Trophoblast cell (in vitro differentiated cells and primary cell): ENCODE results near the gene ZNF30.

Experiments used
- DNase-seq, 2 donors: peaks; one replicate each; pipeline ENCODE4 v3.0.0-alpha.2; 2016
- H2AFZ ChIP-seq: 2 replicates; pipeline ENCODE4 v1.6.1; 2013; ENCODE audit warnings: low read length, moderate library complexity, mild to moderate bottlenecking; ENCODE audit not compliant: insufficient read depth, poor library complexity
- H2AK5ac ChIP-seq: 2 replicates; pipeline ENCODE4 v1.6.1; 2013; ENCODE audit warnings: mild to moderate bottlenecking, low read length
- H2BK120ac ChIP-seq: 2 replicates; pipeline ENCODE4 v1.6.1; 2013; ENCODE audit warnings: low read length, mild to moderate bottlenecking, moderate library complexity; ENCODE audit not compliant: insufficient read depth, poor library complexity
- H2BK12ac ChIP-seq: 2 replicates; pipeline ENCODE4 v1.6.1; 2013; ENCODE audit warnings: mild to moderate bottlenecking, low read length, moderate library complexity
- H2BK5ac ChIP-seq: 2 replicates; pipeline ENCODE4 v1.6.1; 2013; ENCODE audit warnings: low read length, low read depth, moderate library complexity, mild to moderate bottlenecking; ENCODE audit not compliant: poor library complexity
- H3K14ac ChIP-seq: 2 replicates; pipeline ENCODE4 v1.6.1; 2013; ENCODE audit warnings: mild to moderate bottlenecking, low read length
- H3K18ac ChIP-seq: 2 replicates; pipeline ENCODE4 v1.6.1; 2013; ENCODE audit warnings: mild to moderate bottlenecking, low read length
- H3K23ac ChIP-seq: 2 replicates; pipeline ENCODE4 v1.6.1; 2013; ENCODE audit warnings: low read length
- H3K27ac ChIP-seq: 2 replicates; pipeline ENCODE4 v1.5.1; 2013; ENCODE audit warnings: low read depth, mild to moderate bottlenecking, inconsistent platforms, low read length, moderate library complexity
- H3K27me3 ChIP-seq: 2 replicates; pipeline ENCODE4 v1.6.1; 2013; ENCODE audit warnings: inconsistent platforms, mild to moderate bottlenecking, low read length, moderate library complexity; ENCODE audit not compliant: insufficient read depth
- H3K36me3 ChIP-seq, 2 experiments: 1 replicate in 1 of 2; 2 replicates in 1 of 2; pipeline ENCODE4 v1.6.1; 2013; ENCODE audit warnings: low read length in 2 of 2, mild to moderate bottlenecking in 2 of 2, moderate library complexity in 1 of 2; ENCODE audit not compliant: insufficient read depth in 2 of 2, control insufficient read depth in 1 of 2
- H3K4ac ChIP-seq: 2 replicates; pipeline ENCODE4 v1.6.1; 2013; ENCODE audit warnings: low read depth, mild to moderate bottlenecking, low read length, moderate library complexity
- H3K4me1 ChIP-seq, 2 experiments: 1 replicate in 1 of 2; 2 replicates in 1 of 2; pipeline ENCODE4 v1.6.1; 2013; ENCODE audit warnings: low read length in 2 of 2, mild to moderate bottlenecking in 2 of 2, moderate library complexity in 1 of 2; ENCODE audit not compliant: insufficient read depth in 2 of 2, control insufficient read depth in 1 of 2
- H3K4me2 ChIP-seq: 2 replicates; pipeline ENCODE4 v1.6.1; 2013; ENCODE audit warnings: inconsistent platforms, mild to moderate bottlenecking, low read length, moderate library complexity
- H3K4me3 ChIP-seq: 2 replicates; pipeline ENCODE4 v1.5.1; 2013; ENCODE audit warnings: mild to moderate bottlenecking, low read depth, low read length, inconsistent platforms
- H3K79me1 ChIP-seq: one replicate; pipeline ENCODE4 v1.6.1; 2013; ENCODE audit warnings: low read length
- H3K79me2 ChIP-seq: 2 replicates; pipeline ENCODE4 v1.6.1; 2013; ENCODE audit warnings: low read length, mild to moderate bottlenecking; ENCODE audit not compliant: control insufficient read depth, insufficient read depth, poor library complexity
- H3K9ac ChIP-seq: 2 replicates; pipeline ENCODE4 v1.6.1; 2013; ENCODE audit warnings: mild to moderate bottlenecking, low read length
- H3K9me3 ChIP-seq: 2 replicates; pipeline ENCODE4 v1.6.1; 2013; ENCODE audit warnings: low read depth, mild to moderate bottlenecking, control low read depth, inconsistent platforms, low read length; ENCODE audit not compliant: insufficient read depth
- H4K12ac ChIP-seq: 2 replicates; pipeline ENCODE4 v1.6.1; 2013; ENCODE audit warnings: low read depth, mild to moderate bottlenecking, low read length, moderate library complexity
- H4K8ac ChIP-seq: 2 replicates; pipeline ENCODE4 v1.6.1; 2013; ENCODE audit warnings: low read depth, mild to moderate bottlenecking, low read length, moderate library complexity
- H4K91ac ChIP-seq: one replicate; pipeline ENCODE4 v1.6.1; 2013; ENCODE audit warnings: low read depth, mild to moderate bottlenecking, low read length, moderate library complexity
- WGBS: extraction: QIAGEN DNeasy Blood & Tissue Kit; methylation state at CpG from one replicate; pipeline ENCODE4 v1.1.7; 2013; ENCODE audit warnings: missing lambda C conversion rate; ENCODE audit not compliant: insufficient read length, insufficient coverage; ENCODE audit errors: extremely low coverage; 5-methylcytosine and 5-hydroxymethylcytosine counted together

ZNF30 gene

GRCh38 chr19:34960103-34960805 is 33.6 kb downstream of the ZNF30 start:
- H2BK5ac ChIP-seq, result no peak overlapping the region
- no peak overlapping the region for H3K14ac ChIP-seq
- no CpG with 5 or more reads among the region's 8 CpGs for WGBS
- H4K91ac ChIP-seq, result no peak overlapping the region
- peaks cover 23 to 37% of the 10 kb centered on the region in 2 experiments for H3K36me3 ChIP-seq
- no peak overlapping the region for H2BK12ac ChIP-seq
- no peak for DNase-seq
- H3K18ac ChIP-seq, result no peak overlapping the region
- no peak overlapping the region for H3K4ac ChIP-seq
- H3K9ac ChIP-seq, result no peak overlapping the region
- no peaks in the 10 kb centered on the region for H3K27me3 ChIP-seq
- H3K23ac ChIP-seq, result no peak overlapping the region
- H3K27ac ChIP-seq, result no peak overlapping the region
- H2AFZ ChIP-seq, result no peak overlapping the region
- H3K9me3 ChIP-seq, result peaks cover 37% of the 10 kb centered on the region
- H2AK5ac ChIP-seq, result no peak overlapping the region
- H4K8ac ChIP-seq, result no peak overlapping the region
- peaks cover 11 to 13% of the 10 kb centered on the region in 2 experiments for H3K4me1 ChIP-seq
- no peak overlapping the region for H2BK120ac ChIP-seq
- no peak overlapping the region for H4K12ac ChIP-seq
- H3K4me3 ChIP-seq, result no peak overlapping the region
- peaks cover 3% of the 10 kb centered on the region for H3K79me2 ChIP-seq
- no peak overlapping the region for H3K4me2 ChIP-seq
- H3K79me1 ChIP-seq, result peaks cover 7% of the 10 kb centered on the region

GRCh38 chr19:34960940-34961679 is 34.4 kb downstream of the ZNF30 start:
- H2BK5ac ChIP-seq, result no peak overlapping the region
- H3K36me3 ChIP-seq, result peaks cover 23 to 37% of the 10 kb centered on the region in 2 experiments
- no peak overlapping the region for H3K27ac ChIP-seq
- peaks cover 11 to 13% of the 10 kb centered on the region in 2 experiments for H3K4me1 ChIP-seq
- H3K18ac ChIP-seq, result no peak overlapping the region
- DNase-seq, result no peak
- no peak overlapping the region for H4K91ac ChIP-seq
- H2AK5ac ChIP-seq, result no peak overlapping the region
- H3K14ac ChIP-seq, result no peak overlapping the region
- peaks cover 37% of the 10 kb centered on the region for H3K9me3 ChIP-seq
- no peaks in the 10 kb centered on the region for H3K27me3 ChIP-seq
- no peak overlapping the region for H2BK12ac ChIP-seq
- H3K23ac ChIP-seq, result no peak overlapping the region
- H4K8ac ChIP-seq, result no peak overlapping the region
- H3K4me3 ChIP-seq, result no peak overlapping the region
- H2AFZ ChIP-seq, result no peak overlapping the region
- H4K12ac ChIP-seq, result no peak overlapping the region
- WGBS, result no CpG with 5 or more reads among the region's 12 CpGs
- peaks cover 3% of the 10 kb centered on the region for H3K79me2 ChIP-seq
- H3K79me1 ChIP-seq, result peaks cover 7% of the 10 kb centered on the region
- no peak overlapping the region for H3K9ac ChIP-seq
- no peak overlapping the region for H3K4ac ChIP-seq
- H2BK120ac ChIP-seq, result no peak overlapping the region
- H3K4me2 ChIP-seq, result no peak overlapping the region

- H3K4me3 ChIP-seq, result no peak overlapping the region
- H3K9ac ChIP-seq, result no peak overlapping the region
- no peak overlapping the region for H3K18ac ChIP-seq
- H4K8ac ChIP-seq, result no peak overlapping the region
- H3K36me3 ChIP-seq, result peaks cover 23 to 37% of the 10 kb centered on the region in 2 experiments
- no peak overlapping the region for H3K27ac ChIP-seq
- peaks cover 3% of the 10 kb centered on the region for H3K79me2 ChIP-seq
- no peak overlapping the region for H4K91ac ChIP-seq
- no peak overlapping the region for H4K12ac ChIP-seq
- no peak overlapping the region for H2BK5ac ChIP-seq
- H3K23ac ChIP-seq, result no peak overlapping the region
- no peak overlapping the region for H2AK5ac ChIP-seq
- H3K4me2 ChIP-seq, result peak overlapping the region; percentile 72
- H3K14ac ChIP-seq, result no peak overlapping the region
- peaks cover 35% of the 10 kb centered on the region for H3K9me3 ChIP-seq
- H3K27me3 ChIP-seq, result no peaks in the 10 kb centered on the region
- H3K79me1 ChIP-seq, result peaks cover 7% of the 10 kb centered on the region
- H2BK12ac ChIP-seq, result no peak overlapping the region
- H3K4ac ChIP-seq, result no peak overlapping the region
- H2AFZ ChIP-seq, result no peak overlapping the region
- H2BK120ac ChIP-seq, result no peak overlapping the region
- peaks cover 11 to 13% of the 10 kb centered on the region in 2 experiments for H3K4me1 ChIP-seq
- WGBS, result no CpG with 5 or more reads among the region's 5 CpGs
- DNase-seq, result no peak
Observed at GRCh38 chr19:34961775-34962686, 35.3 kb downstream of the ZNF30 start.
